ENCODE data around the gene TIMP3.
"Not testable (repeated sequence)": the region's sequence is repeated elsewhere in the genome, so short reads cannot be mapped to it uniquely, and the experiment has no call there.

The TIMP3 gene

DNA sequence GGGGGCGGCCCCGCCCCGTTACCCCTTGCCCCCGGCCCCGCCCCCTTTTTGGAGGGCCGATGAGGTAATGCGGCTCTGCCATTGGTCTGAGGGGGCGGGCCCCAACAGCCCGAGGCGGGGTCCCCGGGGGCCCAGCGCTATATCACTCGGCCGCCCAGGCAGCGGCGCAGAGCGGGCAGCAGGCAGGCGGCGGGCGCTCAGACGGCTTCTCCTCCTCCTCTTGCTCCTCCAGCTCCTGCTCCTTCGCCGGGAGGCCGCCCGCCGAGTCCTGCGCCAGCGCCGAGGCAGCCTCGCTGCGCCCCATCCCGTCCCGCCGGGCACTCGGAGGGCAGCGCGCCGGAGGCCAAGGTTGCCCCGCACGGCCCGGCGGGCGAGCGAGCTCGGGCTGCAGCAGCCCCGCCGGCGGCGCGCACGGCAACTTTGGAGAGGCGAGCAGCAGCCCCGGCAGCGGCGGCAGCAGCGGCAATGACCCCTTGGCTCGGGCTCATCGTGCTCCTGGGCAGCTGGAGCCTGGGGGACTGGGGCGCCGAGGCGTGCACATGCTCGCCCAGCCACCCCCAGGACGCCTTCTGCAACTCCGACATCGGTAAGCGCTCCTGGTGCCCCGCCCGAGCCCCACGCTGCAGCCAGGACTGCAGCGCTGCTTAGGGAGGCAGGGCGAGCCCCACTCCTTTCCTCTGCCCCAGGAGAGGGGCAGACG is at the start of gene TIMP3:
TSS of gene TIMP3 (plus strand) at position 169 of the 700 bp plus-strand sequence. CDS start at position 466, 297 bp downstream.
- DNase-seq, result peak in 1 of 2 experiments; percentile 27

GRCh38 chr22:32752326-32752725 is 49.2 kb upstream of the TIMP3 start:
- DNase-seq, result no peak

DNA sequence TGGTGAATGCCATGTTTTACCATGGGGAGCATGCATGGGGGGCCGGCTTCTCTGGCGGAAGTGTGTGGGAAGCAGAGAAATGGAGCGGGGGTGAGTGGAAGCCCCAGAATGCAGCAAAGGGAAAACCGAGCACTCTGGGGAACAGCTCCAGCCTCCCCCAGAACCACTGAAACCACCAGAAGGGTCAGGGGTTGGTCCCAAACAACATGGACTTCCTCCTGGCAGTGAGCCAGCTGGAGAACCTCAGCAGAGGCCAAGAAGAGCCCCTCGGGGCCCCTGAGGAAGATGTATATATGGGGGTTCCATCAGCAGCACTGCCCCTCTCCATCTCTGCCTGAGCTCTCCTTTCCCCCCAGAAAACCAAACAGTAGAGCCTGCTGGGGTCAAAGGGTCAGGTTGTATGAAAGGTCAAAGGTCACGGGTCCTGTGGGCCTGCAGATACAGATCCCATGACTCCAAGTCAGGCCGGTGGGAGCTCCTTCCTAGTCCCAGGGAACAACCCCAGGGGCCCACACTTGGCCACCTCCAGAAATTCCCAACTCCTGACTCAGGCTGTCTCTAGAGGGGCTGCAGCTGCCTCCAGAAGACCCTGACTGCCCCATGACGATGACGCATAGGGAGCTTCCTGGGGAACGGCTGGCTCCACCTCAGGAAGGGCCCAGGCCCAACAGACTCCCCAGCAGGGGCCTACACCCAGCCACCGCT is 48.5 kb upstream of the TIMP3 start:
- no peak for DNase-seq

DNA sequence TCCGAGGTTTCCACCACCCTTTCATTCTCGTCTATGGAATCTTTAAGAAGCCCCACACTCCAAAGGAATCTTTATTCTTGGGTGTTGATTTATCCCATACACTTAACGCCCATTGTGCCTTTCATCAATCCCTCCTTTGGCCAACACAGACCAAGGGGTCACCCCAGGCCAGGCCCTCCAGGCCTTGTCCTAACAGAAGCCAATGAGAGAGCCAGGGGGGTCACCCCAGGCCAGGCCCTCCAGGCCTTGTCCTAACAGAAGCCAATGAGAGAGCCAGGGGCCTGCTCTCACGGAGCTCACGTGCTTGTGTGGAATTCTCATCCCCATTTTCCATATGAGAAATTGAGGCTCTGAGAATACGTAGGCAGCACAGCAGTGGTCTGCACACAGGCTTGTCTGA is 47.9 kb upstream of the TIMP3 start:
- no peak for DNase-seq

GRCh38 chr22:32754413-32755041 is 47.0 kb upstream of the TIMP3 start:
- no peak for DNase-seq

DNA sequence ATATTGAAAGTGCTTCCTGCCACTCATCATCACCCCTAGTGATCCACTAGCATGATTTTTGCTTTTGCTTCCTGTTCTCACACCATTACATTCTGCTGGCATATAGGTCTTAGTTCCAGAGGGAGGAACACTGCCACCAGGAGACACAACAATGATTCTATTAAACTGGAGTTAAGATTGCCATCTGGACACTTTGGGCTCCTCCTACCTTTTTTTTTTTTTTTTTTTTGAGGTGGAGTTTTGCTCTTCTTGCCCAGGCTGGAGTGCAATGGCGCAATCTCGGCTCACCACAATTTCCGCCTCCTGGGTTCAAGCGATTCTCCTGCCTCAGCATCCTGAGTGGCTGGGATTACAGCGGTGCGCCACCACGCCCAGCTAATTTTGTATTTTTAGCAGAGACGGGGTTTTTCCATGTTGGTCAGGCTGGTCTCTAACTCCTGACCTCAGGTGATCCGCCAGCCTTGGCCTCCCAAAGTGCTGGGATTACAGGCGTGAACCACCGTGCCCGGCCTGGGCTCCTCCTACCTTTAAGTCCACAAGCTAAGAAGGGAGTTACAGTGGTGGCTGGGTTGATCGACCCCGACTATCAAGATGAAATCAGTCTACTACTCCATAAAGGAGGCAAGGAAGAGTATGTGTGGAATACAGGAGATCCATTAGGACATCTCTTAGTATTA is 44.3 kb upstream of the TIMP3 start:
- not testable (repeated sequence) for DNase-seq

DNA sequence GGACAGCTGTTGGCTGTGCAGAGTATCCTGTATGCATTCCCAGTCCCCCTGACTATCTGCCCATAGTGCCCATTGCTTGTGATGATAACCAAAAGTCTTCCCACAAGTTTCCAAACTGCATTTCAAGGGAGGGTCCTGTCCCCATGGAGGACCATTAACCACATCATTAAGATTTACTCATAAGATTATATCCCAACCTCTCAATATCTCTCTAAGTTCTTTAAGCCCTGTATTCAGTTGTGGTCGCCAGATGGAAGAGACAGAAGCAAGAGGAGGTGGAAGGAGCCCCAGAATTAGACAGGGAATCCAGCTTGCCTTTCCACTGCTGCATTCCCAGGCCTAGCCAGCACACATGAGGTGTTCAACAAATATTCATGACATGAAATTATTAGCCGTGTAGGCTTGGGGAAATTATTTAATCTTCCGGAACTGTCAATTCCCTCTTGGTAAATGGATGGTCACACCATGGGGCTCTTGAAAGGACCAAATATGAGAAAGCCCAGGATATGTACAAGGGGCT is 42.6 kb upstream of the TIMP3 start:
- no peak for DNase-seq

DNA sequence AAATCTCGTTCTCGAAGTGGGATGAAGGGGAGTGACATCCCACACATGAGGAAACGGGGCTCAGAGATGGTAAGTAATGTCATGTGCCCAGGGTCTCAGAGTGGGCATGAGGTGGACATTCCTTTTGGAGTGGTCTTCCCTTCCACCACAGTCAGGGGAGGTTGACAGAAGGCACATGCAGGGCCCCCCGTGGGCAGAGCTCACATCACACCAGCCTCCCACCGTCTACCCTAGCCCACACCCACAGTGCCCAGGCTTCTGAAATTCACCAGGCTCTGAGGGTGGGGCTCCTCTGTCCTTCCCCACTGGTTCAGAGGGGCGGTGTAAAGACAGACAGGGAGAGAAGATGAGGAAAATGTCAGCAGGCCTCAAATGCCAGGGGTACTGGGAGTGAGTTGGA is 41.1 kb upstream of the TIMP3 start:
- DNase-seq, result no peak

- DNase-seq, result no peak
Observed at GRCh38 chr22:32760815-32761214, 40.7 kb upstream of the TIMP3 start.

DNA sequence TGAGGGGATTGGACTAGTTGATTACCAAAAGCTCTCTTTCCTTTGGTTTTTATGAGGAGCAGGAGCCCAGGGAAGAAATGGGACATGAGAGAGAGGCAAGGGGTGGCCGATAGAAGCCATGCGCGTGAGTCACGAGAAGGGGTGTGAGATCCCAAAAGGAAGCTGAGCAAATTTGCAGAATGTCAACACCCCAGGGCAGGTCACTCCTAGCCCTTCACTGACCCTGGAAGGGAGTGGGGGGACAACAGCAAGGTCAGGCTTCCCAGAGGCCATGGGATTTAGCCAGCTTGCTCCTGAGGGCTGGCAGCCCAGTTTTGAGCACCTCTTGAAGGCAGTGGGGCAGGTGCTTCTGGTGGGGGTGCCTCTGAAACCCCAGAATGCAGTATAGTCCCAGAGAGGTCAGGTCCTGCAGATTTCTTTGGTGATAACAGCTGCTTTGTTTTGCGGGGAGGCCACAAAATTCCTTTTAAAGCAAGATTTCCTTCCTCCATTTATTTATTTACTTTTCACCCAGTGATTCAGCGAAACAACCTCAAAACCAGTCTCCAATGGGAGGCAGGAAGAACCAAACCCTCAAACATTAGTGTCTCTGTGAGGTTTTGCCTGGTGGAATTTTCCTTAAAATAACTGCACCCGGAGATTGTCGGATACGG is 40.1 kb upstream of the TIMP3 start:
- DNase-seq, result no peak

GRCh38 chr22:32764330-32765131 is 37.0 kb upstream of the TIMP3 start:
- no peak for DNase-seq

GRCh38 chr22:32765132-32765618 is 36.3 kb upstream of the TIMP3 start:
- no peak for DNase-seq

GRCh38 chr22:32771756-32772155 is 29.7 kb upstream of the TIMP3 start:
- no peak for DNase-seq

DNA sequence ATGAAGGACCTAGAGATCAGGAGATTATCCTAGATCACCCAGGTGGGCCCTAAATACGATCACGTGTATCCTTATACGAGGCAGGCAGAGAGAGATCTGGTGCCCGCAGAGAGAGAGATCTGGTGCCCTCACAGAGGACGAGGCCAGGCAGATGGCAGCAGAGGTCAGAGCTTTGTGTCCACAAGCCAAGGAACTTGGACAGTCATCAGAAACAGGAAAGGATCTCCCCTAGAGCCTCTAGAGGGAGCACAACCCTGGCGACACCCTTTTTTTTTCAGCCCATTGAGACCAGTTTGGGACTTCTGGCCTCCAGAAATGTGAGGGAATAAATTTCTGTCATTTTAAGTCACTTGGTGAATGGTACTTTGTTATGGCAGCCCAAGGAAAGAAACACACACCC is 25.5 kb upstream of the TIMP3 start:
- DNase-seq, result no peak

GRCh38 chr22:32776397-32776796 is 25.1 kb upstream of the TIMP3 start:
- DNase-seq, result no peak

DNA sequence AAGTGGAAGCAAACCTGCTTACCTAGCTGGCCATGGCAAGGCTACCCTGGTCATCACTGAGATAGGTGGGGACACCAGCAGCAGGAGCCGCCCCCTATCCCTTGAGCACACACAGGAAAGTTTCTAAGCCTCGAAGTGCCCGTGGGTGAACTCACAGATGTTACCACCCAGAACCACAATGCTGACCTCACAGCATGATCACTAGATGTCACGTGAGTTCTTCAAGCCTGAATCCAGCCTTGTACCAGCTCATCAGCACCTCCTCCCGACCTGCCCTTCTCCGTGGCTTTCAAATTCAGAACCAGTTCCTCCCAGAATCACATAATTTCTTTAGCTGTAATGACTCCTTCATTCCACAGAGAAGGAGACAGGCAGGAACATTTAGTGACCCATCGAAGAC is 24.7 kb upstream of the TIMP3 start:
- DNase-seq, result no peak

- no peak for DNase-seq
Observed at GRCh38 chr22:32777987-32778386, 23.5 kb upstream of the TIMP3 start.

DNA sequence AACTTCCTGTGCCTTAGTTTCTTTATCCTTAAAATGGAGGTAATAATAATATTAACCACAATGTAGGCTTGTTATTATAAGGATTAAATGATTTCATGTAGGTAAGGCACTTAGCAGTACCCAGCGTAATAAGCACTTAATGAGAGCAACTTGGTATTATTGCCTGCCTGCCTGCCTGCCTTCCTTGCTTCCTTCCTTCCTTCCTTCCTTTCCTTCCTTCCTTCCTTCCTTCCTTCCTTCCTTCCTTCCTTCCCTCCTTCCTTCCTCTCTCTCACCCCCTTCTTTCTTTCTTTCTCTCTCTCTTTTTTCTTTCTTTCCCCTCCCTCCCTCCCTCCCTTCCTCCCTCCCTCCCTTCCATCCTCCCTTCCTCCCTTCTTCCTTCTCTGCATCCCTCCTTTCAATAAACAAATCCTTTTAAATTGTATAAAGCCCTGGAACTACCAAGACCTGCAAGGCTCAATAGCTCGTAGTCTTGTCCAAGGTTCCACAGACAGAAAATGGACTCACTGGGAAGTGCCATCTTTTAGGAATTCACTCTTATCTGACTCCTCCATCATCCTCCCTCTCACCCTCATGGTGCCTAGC is 20.7 kb upstream of the TIMP3 start:
- no peak for DNase-seq

- no peak for DNase-seq
Observed at GRCh38 chr22:32781695-32782094, 19.8 kb upstream of the TIMP3 start.

DNA sequence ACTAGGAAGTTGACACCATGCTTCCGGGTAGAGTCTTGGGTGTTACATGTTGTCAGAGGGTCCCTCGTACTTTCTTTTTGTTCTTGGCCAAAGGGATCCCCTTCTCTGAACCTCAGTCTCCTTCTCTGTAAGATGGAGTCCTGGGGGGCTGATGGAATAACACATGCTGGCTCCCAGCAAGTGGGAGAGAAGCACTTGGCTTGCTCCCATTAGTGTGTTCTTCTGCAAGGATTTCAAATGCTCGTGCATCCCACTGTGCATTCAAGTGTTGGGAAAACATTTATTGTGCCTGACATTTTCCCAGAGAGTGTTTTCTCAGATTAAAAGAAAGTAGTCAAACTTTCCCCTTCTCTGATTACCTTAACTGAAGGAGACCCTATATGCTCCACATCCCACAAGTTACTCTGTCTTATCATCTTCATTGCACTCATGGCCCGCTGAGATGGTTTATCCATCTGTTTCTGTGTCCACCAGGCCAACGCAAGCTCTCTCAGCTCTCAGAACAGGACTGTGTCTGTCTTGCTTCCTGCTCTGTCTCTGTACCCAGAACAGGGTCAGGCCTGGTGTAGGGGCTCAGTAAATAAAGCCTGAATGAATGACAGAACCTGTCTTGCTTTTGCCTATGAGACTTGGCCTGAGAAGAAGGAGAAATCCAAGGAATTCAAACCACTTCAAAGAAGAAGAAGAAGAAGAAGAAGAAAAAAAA is 16.0 kb upstream of the TIMP3 start:
- no peak for DNase-seq

DNA sequence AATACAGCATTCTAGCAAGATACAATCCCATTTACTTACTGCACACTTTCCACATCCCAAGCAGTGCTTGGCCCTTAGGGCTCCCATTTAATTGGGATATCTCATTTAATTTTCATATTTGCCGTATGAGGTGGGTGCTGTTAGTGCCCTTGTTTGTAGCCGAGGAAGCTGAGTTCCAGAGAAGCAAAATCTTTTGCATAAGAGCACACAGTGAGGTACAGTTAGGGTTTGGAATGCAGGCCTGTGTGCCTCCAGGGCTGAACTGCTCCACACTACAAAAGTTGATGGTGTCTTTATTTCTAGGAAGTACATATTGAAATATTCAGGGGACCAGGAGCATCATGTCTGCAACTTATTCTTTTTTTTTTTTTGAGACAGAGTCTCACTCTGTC is 15.5 kb upstream of the TIMP3 start:
- DNase-seq, result no peak
